ENCODE data around the gene CLCN6.
A peak's percentile ranks its signal among the peaks of the same experiment; 100 is the strongest.
"Not testable (repeated sequence)": the region's sequence is repeated elsewhere in the genome, so short reads cannot be mapped to it uniquely, and the experiment has no call there.

CLCN6 gene

DNA sequence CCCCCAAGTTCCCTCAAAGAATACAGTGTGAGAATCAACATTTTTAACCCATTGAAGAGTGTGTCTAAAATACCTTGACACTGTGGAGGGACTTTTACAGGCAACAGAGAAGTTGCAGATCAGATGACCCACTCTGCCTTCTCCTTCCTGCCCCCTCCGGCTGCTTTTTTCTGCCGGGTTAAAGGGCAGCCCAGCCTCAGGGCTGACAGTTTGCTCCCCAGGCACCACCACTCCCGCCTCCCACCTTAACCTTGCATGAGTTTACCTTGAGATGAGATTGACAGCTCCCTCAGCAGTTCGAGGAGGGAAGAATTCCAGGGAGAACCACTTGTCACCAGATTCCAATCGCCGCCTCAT lies 3.4 kb upstream of the CLCN6 start:
- TF ChIP-seq, protein P1, sequence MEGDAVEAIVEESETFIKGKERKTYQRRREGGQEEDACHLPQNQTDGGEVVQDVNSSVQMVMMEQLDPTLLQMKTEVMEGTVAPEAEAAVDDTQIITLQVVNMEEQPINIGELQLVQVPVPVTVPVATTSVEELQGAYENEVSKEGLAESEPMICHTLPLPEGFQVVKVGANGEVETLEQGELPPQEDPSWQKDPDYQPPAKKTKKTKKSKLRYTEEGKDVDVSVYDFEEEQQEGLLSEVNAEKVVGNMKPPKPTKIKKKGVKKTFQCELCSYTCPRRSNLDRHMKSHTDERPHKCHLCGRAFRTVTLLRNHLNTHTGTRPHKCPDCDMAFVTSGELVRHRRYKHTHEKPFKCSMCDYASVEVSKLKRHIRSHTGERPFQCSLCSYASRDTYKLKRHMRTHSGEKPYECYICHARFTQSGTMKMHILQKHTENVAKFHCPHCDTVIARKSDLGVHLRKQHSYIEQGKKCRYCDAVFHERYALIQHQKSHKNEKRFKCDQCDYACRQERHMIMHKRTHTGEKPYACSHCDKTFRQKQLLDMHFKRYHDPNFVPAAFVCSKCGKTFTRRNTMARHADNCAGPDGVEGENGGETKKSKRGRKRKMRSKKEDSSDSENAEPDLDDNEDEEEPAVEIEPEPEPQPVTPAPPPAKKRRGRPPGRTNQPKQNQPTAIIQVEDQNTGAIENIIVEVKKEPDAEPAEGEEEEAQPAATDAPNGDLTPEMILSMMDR (IDR thresholded peaks at IDR 0.05; ENCODE audit: borderline replicate concordance, insufficient read depth, low read depth, low read length) = no peak
- H3K4me3 ChIP-seq (ENCODE audit: low read depth, low read length) = no peak overlapping the region

DNA sequence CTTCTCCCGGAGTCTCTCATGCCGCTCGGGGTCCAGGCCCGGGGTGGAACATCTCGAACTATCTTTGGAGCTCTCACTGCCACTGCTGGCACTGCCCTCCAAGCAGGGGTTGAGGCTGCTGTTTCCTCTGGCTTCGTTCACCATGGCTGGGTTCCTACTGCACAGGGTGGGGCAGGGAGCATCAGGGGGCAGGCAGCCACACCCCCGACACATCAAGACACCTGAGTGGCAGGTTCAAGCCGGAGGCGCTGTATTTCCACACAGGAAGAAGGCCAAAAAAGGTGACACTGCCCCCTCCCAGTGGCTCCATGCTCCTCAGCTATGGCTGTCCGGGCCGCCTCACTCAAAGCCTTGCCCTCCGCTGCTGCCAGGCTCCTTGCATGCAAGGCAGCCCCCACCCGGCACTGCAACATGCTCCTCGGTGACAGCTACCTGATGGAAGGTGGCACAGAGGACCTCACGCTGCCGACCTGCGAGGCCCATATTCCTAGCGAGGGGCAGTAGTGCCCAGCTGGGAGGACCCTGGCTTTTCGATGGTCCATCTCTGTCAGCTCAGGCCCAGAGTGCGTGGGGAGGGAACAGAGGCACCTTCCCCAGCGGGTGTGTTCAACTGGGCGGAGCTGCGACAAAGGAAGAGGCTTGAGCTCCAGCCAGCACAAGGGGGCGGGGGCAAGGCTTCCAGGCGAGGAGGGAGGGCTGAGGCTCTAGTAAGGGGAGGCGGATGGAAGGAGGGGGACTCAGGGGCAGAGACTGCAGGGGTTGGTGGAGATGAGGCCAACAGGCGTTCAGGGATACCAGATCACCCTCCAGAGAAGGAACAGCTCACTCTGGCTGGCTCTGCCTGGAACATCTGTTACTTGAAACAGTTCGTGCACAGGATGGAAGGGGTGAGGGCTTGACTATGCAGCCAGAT lies 2.8 kb upstream of the CLCN6 start:
- TF ChIP-seq, protein P1 (IDR thresholded peaks at IDR 0.05; ENCODE audit: borderline replicate concordance, insufficient read depth, low read depth, low read length) = no peak
- H3K4me3 ChIP-seq (ENCODE audit: low read depth, low read length) = peak overlapping the region; percentile 45

DNA sequence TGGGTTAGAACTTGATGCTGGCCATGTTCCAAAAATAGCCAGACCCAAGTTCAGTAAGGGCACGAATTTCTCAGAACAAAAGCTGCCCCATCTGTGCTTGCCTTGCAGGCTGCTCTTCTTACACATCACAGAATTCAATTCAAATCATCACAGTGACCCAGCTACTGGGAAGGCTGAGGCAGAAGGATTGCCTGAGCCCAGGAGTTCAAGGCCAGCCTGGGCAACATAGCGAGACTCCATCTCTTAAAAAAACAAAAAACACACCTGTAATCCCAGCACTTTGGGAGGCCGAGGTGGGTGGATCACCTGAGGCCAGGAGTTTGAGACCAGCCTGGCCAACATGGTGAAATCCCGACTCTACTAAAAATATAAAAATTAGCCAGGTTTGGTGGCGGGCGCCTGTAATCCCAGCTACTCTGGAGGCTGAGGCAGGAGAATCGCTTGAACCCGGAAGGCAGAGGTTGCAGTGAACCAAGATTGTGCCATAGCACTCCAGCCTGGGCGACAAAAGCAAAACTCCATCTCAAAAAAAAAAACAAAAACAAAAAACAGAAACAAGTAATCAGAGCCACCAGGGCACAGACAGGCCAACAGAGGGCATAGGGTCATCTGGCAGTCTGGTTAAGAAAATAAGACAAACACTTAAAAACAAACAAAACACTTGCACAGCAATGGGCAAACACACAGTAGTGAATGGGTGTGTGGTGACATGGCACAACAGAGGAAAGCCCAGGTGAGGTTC lies 1.9 kb upstream of the CLCN6 start:
- H3K4me3 ChIP-seq (ENCODE audit: low read depth, low read length) = not testable (repeated sequence)

- peak overlapping the region; percentile 93 for H3K4me3 ChIP-seq (ENCODE audit: low read depth, low read length)
- TF ChIP-seq, protein P1 (IDR thresholded peaks at IDR 0.05; ENCODE audit: borderline replicate concordance, insufficient read depth, low read depth, low read length) = no peak
Measured at GRCh38 chr1:11804666-11805421, 1.1 kb upstream of the CLCN6 start.

DNA sequence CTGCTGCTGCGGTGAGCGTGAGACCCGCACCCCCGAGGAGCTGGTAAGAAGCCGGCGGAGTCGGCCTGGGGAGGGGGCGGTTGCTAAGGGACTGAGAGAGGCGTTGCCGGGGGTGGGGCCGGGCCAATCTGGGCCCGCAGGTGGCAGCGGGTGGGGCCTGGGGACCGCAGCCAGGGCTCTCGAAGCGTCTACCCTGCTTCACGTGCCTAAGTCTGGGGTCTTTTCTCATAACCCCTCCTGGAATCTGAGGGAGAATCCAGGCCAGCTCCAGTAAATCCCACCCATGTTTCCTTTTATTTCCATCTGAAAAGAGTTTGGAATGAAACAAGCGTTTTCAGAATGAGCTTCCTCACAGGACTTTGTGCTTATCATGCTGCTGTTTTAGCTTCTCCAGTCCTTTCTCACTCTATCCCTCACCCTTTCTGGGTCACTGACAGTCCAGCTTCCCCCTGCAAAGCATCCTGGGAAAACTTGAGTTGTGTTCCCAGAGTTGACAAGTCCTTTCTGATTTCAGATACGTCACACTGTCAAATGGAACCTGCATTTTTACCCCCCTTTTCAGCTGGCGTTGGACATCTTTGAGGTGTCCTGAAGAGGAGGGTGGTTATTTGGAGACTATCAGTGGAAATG lies 431 bp downstream of the CLCN6 start:
- H3K4me3 ChIP-seq (ENCODE audit: low read depth, low read length) = peak overlapping the region; percentile 93
- TF ChIP-seq, protein P1 (IDR thresholded peaks at IDR 0.05; ENCODE audit: borderline replicate concordance, insufficient read depth, low read depth, low read length) = no peak

DNA sequence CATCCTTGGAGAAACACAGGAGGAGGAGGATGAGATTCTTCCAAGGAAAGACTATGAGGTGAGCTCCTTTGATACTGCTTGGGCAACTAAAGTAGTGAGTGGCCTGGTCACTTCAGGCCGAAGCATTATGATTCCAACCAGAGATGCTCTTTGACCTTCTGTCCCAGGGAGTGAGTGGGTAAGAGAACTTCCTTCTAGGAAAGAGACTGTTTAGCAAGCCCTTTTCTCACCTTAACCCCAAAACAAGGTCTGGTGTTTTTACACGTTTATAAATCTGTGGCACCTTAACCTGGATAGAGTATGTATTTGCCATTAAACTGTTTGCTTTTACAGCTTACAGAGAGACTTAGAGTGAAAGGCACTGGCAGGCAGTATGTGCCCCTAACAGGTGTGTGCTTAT lies 1.1 kb downstream of the CLCN6 start:
- peak overlapping the region; percentile 93 for H3K4me3 ChIP-seq (ENCODE audit: low read depth, low read length)

More for the DNA sequence above, 1.1 kb downstream of the CLCN6 start:
- TF ChIP-seq, protein P1 (IDR thresholded peaks at IDR 0.05; ENCODE audit: borderline replicate concordance, insufficient read depth, low read depth, low read length) = no peak

Measured in GM12875 (cell line).